T-helper 2 cell treated with Interferon-gamma antibody and Interleukin-4, amounts not matched to agents 5 μg/mL and 100 μg/mL, for 36 hours (primary cell): ENCODE results near the gene NT5M.

ENCODE experiments used
- DNase-seq: peaks from one replicate; pipeline ENCODE4 v3.0.0; 2021; ENCODE audit warnings: low spot score
- H3K27ac Mint-ChIP-seq: one replicate; pipeline ENCODE4 v1.8.0; 2021; ENCODE audit warnings: mild to moderate bottlenecking, mixed read lengths
- H3K27me3 Mint-ChIP-seq: one replicate; pipeline ENCODE4 v1.8.0; 2021; ENCODE audit warnings: low read depth, mixed read lengths
- H3K36me3 Mint-ChIP-seq: one replicate; pipeline ENCODE4 v1.8.0; 2021; ENCODE audit warnings: low read depth, mixed read lengths
- H3K4me1 Mint-ChIP-seq: one replicate; pipeline ENCODE4 v1.8.0; 2021; ENCODE audit warnings: low read depth, mixed read lengths
- H3K4me3 Mint-ChIP-seq: one replicate; pipeline ENCODE4 v1.8.0; 2022; ENCODE audit warnings: mild to moderate bottlenecking, moderate library complexity, mixed read lengths
- H3K9me3 Mint-ChIP-seq: one replicate; pipeline ENCODE4 v1.8.0; 2021; ENCODE audit warnings: mixed read lengths

Gene NT5M

DNA sequence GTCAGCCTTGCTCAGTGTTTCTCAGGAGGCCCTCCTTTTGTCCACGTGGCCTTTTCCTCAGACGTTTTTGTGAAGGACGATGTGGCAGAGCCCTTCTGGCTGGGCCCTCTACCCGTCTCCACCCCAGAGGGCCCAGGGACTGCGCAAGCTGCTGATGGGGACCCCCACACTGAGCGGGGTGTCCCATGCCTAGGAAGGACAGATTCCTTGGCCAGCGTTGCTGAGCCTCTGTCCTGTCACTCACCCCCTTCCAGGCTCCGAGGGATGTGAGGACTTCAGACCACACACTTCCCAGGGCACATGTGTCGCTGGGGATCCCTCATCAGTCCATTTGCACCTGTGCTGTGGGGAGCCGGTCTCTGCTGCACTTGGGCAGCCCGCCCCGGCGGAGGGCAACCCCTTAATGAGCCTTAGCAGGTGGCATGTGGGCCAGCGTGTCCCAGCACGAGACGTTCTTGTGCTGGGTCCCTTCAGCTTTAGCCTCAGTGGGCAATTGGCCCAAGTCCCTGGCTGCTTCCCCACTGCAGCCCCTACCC is 48.3 kb downstream of the NT5M start:
- no peak overlapping the region for H3K27ac Mint-ChIP-seq
- no peaks in the 10 kb centered on the region for H3K9me3 Mint-ChIP-seq
- no peaks in the 10 kb centered on the region for H3K27me3 Mint-ChIP-seq
- no peak for DNase-seq
- no peak overlapping the region for H3K4me3 Mint-ChIP-seq
- no peaks in the 10 kb centered on the region for H3K36me3 Mint-ChIP-seq
- no peaks in the 10 kb centered on the region for H3K4me1 Mint-ChIP-seq

DNA sequence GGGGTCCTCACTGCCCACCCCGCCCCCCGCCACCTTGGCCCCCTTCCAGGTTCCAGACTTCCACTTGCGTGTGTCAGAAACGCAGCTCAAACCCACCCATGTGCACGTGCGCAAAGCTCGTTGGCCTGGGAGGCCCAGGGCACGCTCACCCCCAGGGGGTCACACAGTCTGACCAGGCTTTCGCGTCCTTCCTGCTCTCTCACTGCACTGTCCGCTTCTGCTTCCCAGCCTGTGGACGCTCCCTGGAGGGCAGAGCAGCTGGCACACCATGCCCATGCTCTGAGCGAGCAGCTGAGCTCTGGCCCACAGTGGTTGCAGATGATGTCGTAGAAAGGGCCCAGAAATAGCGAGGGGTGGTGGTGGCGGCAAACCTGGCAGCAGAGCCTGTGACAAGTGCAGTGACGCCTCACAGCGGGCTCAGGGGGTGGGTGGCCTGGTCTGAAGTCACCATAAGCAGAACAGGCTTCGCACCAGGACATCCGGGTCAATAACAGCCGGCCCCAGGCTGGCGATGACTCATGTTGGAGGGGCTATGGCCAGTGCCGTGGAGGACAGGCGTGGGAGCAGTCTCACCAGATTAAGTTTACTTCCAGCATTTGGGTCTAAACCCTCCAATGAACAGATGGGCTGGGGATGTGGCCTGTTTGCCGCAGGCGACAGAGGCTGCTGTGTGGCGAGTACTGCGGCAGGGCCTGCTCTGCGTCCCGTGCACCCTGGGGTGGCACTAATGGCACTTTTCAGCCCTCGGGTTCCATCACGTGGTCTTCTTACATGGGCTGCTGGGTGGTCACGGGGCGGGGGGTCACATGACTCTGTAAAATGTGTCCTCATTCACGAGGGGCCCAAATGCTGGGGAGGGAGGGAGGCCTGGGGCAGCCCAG is 49.0 kb downstream of the NT5M start:
- Mint-ChIP-seq H3K4me1 (no peaks in the 10 kb centered on the region), H3K27me3 (no peaks in the 10 kb centered on the region), H3K9me3 (no peaks in the 10 kb centered on the region), H3K36me3 (no peaks in the 10 kb centered on the region), H3K27ac (no peak overlapping the region), H3K4me3 (no peak overlapping the region)
- DNase-seq = no peak

DNA sequence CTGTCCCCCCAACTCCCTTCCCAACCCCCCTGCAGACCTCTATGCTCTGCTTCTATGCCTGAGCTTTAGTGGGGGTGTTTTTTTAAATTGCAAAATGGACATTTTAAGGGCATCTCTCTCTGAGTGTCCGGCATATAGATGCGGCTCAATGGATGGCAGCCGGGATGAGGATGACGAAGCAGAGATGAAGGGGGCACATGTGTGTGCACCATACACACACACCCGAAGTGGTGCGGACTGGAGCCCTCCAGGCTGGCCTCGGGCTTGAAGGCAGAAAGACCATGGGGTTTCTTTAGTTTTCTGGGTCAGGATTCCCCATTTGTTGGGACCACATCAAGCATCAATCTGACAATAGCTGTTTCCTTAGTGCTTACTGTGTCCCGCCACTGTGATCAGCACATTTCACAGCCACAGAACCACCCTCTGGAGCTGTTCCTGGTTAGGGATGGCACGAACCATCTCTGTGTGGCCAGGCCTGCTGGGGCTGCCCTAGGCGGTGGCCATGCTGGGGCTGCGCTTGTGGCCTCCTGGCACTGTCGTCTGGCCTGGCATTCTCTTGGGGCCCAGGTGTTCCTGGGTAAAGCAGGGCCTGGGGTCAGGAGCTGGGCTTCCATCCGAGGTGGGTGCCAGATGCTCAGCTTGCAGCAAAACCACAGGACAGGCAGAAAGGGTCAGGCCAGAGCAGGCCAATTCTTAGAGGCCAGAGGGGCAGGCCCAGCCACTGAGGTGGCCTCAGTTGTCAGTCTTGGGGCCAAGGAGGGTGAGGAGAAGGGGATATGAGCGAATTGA is 49.9 kb downstream of the NT5M start:
- no peak overlapping the region for H3K4me3 Mint-ChIP-seq
- no peak overlapping the region for H3K27ac Mint-ChIP-seq
- no peaks in the 10 kb centered on the region for H3K4me1 Mint-ChIP-seq
- no peaks in the 10 kb centered on the region for H3K27me3 Mint-ChIP-seq
- H3K9me3 Mint-ChIP-seq = no peaks in the 10 kb centered on the region
- DNase-seq = no peak
- H3K36me3 Mint-ChIP-seq = no peaks in the 10 kb centered on the region

DNA sequence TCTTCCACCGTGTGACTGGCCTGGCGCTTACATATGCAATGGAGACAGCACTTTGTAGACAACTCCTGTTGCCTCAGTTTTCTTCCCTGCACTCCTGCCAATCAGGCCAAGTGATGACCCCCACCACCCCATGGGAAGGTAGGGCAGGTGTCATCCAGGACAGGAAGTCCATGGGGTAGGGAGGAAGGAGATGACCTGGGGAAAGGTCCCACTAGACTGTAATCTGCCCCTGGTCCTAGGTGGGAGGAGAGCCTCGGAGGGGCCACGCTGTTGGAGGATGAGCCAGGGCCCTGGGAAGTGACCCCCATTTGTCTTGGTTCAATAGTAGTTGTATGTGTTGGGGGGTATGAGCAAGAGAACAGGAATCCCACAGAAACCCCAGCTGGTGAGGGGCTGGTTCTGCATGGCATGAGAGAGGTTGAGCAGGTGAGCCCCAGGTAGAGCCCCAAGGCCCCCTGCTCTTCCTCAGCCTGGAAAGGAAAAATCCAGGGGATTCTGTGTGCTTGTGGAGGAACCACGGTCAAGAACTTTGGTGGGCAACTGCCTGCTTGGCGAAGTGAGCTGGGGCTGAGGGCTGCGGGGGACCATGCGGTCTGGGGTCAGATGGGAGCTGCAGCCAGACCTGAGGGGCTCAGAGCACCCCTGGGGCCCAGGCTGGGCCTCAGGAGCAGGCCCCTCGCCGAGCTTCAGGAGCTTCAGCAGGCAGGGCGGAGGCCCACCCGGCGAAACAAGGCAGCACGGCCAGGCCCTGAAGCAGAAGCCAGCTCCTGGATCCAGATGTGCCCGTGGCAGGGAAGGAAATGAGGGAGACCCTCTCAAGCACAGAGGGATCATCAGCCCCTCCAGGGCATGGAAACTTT is 50.7 kb downstream of the NT5M start:
- Mint-ChIP-seq H3K36me3 (no peaks in the 10 kb centered on the region), H3K9me3 (no peaks in the 10 kb centered on the region), H3K27me3 (peaks cover 2% of the 10 kb centered on the region), H3K27ac (no peak overlapping the region), H3K4me1 (no peaks in the 10 kb centered on the region), H3K4me3 (no peak overlapping the region)
- no peak for DNase-seq

DNA sequence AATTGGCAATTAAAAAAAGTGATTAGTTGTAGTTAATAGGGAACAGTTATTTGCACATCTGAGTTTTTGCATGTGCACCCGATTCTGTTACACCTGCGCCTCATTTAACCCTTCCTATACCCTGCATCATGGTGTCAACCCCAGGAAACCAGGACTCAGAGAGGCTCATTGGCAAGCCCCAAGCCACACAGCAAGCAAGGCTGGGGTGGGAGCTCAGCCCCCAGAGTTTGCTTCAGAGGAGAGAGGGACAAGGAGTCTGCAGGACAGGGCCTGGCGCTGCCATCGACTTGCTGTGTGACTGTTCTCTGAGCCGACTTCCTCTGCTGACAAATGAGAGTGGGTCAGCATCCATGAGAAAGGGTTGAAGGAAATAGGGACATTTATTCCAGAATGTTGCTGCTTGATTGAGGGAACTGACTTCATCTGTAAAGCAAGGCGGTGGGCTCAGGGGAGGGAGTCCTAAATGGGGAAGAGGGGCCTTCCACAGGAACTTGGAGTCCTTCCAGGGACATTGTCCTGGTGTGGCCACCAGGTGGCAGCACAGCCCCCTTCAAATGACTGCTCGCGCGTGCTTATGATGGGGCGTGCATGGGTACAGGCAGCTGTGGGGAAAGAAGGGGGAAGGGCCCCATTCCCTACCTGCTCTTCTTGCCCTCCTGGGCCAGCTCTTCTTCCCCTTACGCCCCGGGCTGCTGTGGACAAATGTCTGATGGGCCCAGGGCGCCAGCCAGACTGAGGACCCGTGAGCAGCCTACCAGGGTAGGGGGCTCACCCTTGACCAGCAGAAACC is 51.6 kb downstream of the NT5M start:
- H3K27ac Mint-ChIP-seq = no peak overlapping the region
- no peaks in the 10 kb centered on the region for H3K36me3 Mint-ChIP-seq
- no peaks in the 10 kb centered on the region for H3K4me1 Mint-ChIP-seq
- DNase-seq = peak; percentile 65
- no peak overlapping the region for H3K4me3 Mint-ChIP-seq
- H3K27me3 Mint-ChIP-seq = peaks cover 3% of the 10 kb centered on the region
- no peaks in the 10 kb centered on the region for H3K9me3 Mint-ChIP-seq

DNA sequence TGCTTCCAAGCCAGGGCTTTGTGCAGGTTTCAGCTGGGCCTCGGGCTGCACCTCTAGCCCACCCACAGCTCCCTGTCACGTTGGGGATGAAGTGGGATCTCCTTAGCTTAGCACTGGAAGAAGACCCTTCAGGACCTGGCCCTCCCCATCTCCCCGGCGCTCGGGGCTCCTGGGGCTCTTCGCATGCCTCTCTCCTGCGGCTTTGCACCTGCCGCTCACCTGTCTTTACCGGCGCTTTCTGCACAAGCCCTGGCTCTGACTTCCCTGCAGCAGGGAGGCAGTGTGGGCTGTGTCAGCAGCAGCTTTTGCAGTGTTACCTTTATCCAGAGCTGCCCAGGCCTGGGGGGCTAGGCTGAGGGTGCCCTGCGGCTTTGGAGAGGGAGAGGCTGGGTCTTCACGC is 52.3 kb downstream of the NT5M start:
- peaks cover 5% of the 10 kb centered on the region for H3K27me3 Mint-ChIP-seq
- no peaks in the 10 kb centered on the region for H3K36me3 Mint-ChIP-seq
- H3K27ac Mint-ChIP-seq = no peak overlapping the region
- no peak overlapping the region for H3K4me3 Mint-ChIP-seq
- DNase-seq = no peak
- no peaks in the 10 kb centered on the region for H3K4me1 Mint-ChIP-seq
- no peaks in the 10 kb centered on the region for H3K9me3 Mint-ChIP-seq

DNA sequence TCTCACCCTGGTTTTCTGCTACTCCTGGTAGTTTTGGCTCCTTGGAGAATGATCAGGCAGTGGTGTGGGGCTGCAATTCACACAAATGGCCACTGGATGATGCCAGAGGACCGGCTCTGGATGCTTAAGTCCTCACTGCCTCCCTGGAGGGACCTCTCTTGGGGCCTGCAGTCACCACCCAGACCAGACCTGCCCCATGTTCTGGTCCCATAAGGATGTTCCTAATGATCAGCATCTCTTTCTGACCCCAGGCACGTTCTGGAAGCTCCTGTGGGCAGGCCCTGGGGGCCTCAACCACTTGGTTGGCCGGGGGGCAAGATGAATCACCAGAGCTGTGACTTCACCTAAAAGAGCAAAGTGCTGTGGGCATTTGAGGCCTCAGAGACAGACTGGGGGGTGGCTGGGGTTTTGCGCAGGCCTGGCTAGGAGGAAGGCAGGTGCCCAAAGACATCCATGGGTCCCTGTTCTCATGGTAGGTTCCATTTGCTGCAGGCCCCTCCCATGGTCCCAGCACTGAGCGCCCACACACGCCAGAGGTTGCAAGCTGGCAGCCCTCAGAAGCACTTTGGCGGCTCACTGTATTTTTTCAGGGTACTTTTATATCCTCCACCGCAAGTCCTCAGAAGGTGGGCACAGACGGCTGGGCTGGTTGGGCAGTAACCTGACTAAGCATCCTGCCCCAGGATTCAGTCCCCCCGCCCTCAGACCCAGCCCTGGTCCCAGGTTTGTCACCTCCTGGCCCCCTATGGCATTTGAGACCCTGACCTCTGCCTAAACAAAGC is 53.2 kb downstream of the NT5M start:
- DNase-seq = peak; percentile 51
- H3K27me3 Mint-ChIP-seq = peaks cover 7% of the 10 kb centered on the region
- no peak overlapping the region for H3K27ac Mint-ChIP-seq
- H3K4me3 Mint-ChIP-seq = no peak overlapping the region
- no peaks in the 10 kb centered on the region for H3K36me3 Mint-ChIP-seq
- no peaks in the 10 kb centered on the region for H3K4me1 Mint-ChIP-seq
- H3K9me3 Mint-ChIP-seq = no peaks in the 10 kb centered on the region

DNA sequence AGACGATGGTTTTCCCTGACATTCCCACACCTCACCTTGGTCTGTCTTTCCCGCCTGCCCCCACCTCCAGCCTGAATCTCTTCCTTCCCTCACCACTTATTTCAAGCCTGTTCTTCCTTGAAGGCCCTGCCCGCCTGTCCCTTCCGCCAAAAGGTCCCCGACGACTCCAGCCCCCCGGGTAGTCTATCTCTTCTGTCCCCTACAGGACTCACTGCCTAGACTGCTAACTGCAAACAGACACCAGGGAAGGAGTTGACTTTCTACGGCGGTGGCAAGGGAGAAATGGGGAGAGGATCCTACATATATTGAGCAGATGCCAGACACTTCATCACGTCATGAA is 53.7 kb downstream of the NT5M start:
- H3K4me1 Mint-ChIP-seq = no peaks in the 10 kb centered on the region
- no peak overlapping the region for H3K4me3 Mint-ChIP-seq
- H3K27me3 Mint-ChIP-seq = peaks cover 7% of the 10 kb centered on the region
- DNase-seq = no peak
- H3K36me3 Mint-ChIP-seq = no peaks in the 10 kb centered on the region
- H3K9me3 Mint-ChIP-seq = no peaks in the 10 kb centered on the region
- no peak overlapping the region for H3K27ac Mint-ChIP-seq

DNA sequence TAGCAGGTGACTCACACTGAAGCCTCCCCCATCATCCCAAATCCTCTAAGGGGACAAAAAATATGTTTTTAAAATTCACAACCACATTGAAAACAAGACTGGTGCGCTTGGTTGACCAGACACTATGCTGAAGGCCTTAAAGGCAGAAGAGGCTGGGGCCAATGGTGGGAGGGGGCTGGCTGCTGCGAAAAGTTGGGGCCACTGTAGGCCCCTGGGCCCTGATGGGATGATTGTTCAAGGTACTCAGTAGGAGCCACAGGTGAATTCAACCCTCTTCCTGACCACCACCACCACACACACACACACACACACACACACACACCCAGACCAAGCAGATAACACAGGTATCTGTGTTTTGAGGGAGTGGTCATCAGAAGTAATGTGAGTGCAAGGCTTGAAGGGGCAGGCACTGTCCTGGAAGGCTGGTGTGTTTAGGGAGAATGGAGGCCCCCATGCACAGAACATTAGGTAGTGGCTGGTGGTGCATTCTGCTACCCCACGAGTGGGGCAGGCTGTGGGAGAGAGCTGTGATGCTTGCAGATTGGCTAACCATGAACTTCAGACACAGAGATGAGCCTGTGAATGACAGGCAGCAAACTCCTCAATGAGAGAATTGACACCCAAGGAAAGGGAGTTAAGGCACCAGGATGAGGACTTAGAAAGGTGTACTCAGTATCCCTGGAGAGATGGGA is 55.0 kb downstream of the NT5M start:
- Mint-ChIP-seq H3K36me3 (no peaks in the 10 kb centered on the region), H3K4me3 (no peak overlapping the region), H3K27ac (no peak overlapping the region)

DNA sequence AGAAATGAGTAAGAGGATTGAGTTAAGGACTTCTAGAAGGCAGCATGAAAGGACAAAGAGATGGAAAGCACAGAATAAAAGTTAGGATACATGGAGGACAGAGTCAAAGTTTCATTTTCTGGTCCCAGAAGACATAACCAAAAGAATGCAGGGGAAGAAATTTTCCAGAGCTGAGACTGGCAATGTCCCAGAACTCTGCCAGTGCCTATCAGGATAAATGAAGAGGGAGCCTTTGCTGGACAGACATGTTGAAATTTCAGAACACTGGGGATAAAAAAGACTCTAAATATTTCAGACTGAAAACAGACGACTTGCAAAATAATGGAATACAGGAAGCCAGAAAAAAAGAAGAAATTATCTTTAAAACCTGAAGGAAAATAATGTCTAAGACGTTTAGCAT is 55.7 kb downstream of the NT5M start:
- DNase-seq = no peak
- Mint-ChIP-seq H3K27me3 (peaks cover 7% of the 10 kb centered on the region), H3K4me3 (no peak overlapping the region), H3K4me1 (no peaks in the 10 kb centered on the region), H3K27ac (no peak overlapping the region), H3K9me3 (no peaks in the 10 kb centered on the region), H3K36me3 (no peaks in the 10 kb centered on the region)

More for the DNA sequence above, 55.0 kb downstream of the NT5M start:
- Mint-ChIP-seq H3K27me3 (peaks cover 7% of the 10 kb centered on the region), H3K4me1 (no peaks in the 10 kb centered on the region), H3K9me3 (no peaks in the 10 kb centered on the region)
- DNase-seq = no peak

DNA sequence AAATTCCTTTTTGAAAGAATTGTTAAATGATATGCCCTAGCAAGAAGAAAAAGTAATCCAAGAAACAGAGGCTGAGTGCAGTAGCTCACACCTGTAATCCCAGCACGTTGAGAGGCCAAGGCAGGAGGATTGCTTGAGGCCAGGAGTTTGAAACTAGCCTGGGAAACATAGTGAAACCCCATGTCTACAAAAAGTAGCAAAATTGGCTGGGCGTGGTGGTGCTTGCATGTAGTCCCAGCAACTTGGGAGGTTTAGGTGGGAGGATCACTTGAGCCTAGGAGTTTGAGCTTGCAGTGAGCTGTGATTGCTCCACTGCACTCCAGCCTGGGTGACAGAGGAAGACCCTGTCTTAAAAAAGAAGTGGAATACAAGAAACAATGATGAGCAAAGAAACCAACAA is 56.1 kb downstream of the NT5M start:
- no peaks in the 10 kb centered on the region for H3K4me1 Mint-ChIP-seq
- H3K9me3 Mint-ChIP-seq = no peaks in the 10 kb centered on the region
- H3K27ac Mint-ChIP-seq = no peak overlapping the region
- no peak overlapping the region for H3K4me3 Mint-ChIP-seq
- H3K27me3 Mint-ChIP-seq = peaks cover 7% of the 10 kb centered on the region
- no peak for DNase-seq
- H3K36me3 Mint-ChIP-seq = no peaks in the 10 kb centered on the region

DNA sequence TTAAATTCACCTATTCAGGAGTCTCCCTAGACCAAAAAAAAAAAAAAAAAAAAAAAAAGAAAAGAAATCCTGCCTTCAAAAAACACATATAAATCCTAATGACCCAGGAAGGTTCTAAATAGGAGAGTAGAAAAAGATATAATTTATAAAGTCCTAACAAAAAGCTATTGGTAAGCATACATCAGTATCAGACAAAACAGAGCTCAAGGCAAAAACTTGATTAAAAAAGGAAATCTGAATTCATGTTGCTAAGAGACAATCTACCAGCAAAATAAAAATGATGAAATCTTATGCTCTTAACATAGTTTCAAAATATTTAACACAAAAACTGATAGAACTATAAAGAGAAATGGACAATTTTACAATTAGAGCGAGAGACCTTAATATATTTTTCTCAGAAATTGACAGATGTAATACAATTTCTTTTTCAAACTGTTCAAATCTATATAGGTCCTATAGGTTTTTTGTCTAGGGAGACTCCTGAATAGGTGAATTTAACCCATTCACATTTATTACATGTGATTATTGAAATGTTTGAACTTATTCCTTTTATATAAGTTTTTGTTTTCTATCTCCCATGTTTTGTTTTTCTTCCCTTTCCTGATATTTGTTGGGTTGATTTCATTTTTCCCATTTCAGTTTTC is 57.0 kb downstream of the NT5M start:
- no peaks in the 10 kb centered on the region for H3K4me1 Mint-ChIP-seq
- no peaks in the 10 kb centered on the region for H3K36me3 Mint-ChIP-seq
- no peak overlapping the region for H3K4me3 Mint-ChIP-seq
- DNase-seq = no peak
- no peak overlapping the region for H3K27ac Mint-ChIP-seq
- peaks cover 7% of the 10 kb centered on the region for H3K27me3 Mint-ChIP-seq
- H3K9me3 Mint-ChIP-seq = no peaks in the 10 kb centered on the region
